Vagina (tissue), 2 donors: ENCODE measurements around the gene BRD3OS. TPM values are rescaled to one million over a fixed set of nuclear protein-coding genes. Genes with fewer than 3 reads are reported as not detected.

Experiments used
- DNase-seq, 2 donors: peaks; one replicate each; pipeline ENCODE4 v3.0.0-alpha.2; 2017; ENCODE audit errors: extremely low spot score in 2 of 2
- H3K27ac ChIP-seq: fragments of 200-600 bp; sonication (generic); one replicate; pipeline ENCODE4 v1.5.1; 2019
- H3K27me3 ChIP-seq: fragments of 200-600 bp; sonication (generic); one replicate; pipeline ENCODE4 v1.5.1; 2019
- H3K36me3 ChIP-seq, 2 donors: fragments of 200-600 bp; sonication (generic); one replicate each; pipeline ENCODE4 v1.5.1; 2017 to 2019
- H3K4me1 ChIP-seq: fragments of 200-600 bp; sonication (generic); one replicate; pipeline ENCODE4 v1.5.1; 2019
- H3K4me3 ChIP-seq, 2 donors: fragments of 200-600 bp; sonication (generic); 1 replicate in 1 of 2; 2 replicates in 1 of 2; pipeline ENCODE4 v1.5.1; 2016 to 2019
- H3K9me3 ChIP-seq: fragments of 200-600 bp; sonication (generic); one replicate; pipeline ENCODE4 v1.5.1; 2019
- CTCF ChIP-seq, 3 experiments: fragments of 450-650 bp in 2 of 3; fragments of 200-600 bp in 1 of 3; sonication (generic) in 1 of 3; IDR thresholded peaks; one replicate each; pipeline ENCODE4 v1.5.1; 2017 to 2019; ENCODE audit warnings: antibody characterized with exemption in 3 of 3, mild to moderate bottlenecking in 2 of 3, moderate library complexity in 2 of 3
- POLR2A ChIP-seq, 2 donors: fragments of 450-650 bp; IDR thresholded peaks; one replicate each; pipeline ENCODE4 v1.6.1; 2017; ENCODE audit warnings: antibody characterized with exemption in 2 of 2, mild to moderate bottlenecking in 2 of 2, moderate library complexity in 2 of 2
- POLR2AphosphoS5 ChIP-seq, 2 donors: sonication (generic); formaldehyde crosslinking; IDR thresholded peaks; one replicate each; pipeline ENCODE4 v1.9.0; 2017; ENCODE audit warnings: antibody characterized with exemption in 2 of 2, mild to moderate bottlenecking in 2 of 2, low read depth in 1 of 2; ENCODE audit not compliant: insufficient read depth in 1 of 2
- intact Hi-C: fragments of 100-400 bp; cut with DNase I; formaldehyde crosslinking; loops from one replicate; pipeline ENCODE4 v1.15.1; 2023
- total RNA-seq: library from RNA; depleted of rRNA; stranded (reverse); fragments of >200 nt; gene quantifications from one replicate; pipeline ENCODE4 v1.2.3, GENCODE V29; 2016

The BRD3OS gene
- total RNA-seq, 1 donor from 2014 or later = 13.0 TPM

GRCh38 chr9:134027561-134027960, 2.3 kb downstream of the BRD3OS start:
- Histone ChIP-seq H3K9me3 (no peaks in the 10 kb centered on the region), H3K27ac (no peak overlapping the region), H3K27me3 (no peaks in the 10 kb centered on the region), H3K36me3 (peaks cover 0 to 13% of the 10 kb centered on the region in 2 donors), H3K4me3 (no peak overlapping the region), H3K4me1 (peaks cover 16% of the 10 kb centered on the region)
- TF ChIP-seq POLR2A (IDR thresholded peaks at IDR 0.05) (no peak), CTCF (IDR thresholded peaks at IDR 0.05) (no peak)
- DNase-seq = no peak
- intact Hi-C loops = no loop called here

- peaks cover 0 to 18% of the 10 kb centered on the region in 2 donors for H3K36me3 ChIP-seq
- H3K9me3 ChIP-seq = no peaks in the 10 kb centered on the region
- no peak overlapping the region for H3K27ac ChIP-seq
- TF ChIP-seq POLR2AphosphoS5 (IDR thresholded peaks at IDR 0.05; ENCODE audit: insufficient read depth in 1 of 2, low read depth in 1 of 2) (no peak), POLR2A (IDR thresholded peaks at IDR 0.05) (no peak), CTCF (IDR thresholded peaks at IDR 0.05) (no peak)
- intact Hi-C loops = no loop called here
- H3K4me3 ChIP-seq = no peak overlapping the region
- no peaks in the 10 kb centered on the region for H3K27me3 ChIP-seq
- DNase-seq = no peak
- H3K4me1 ChIP-seq = peaks cover 16% of the 10 kb centered on the region
These were observed 2.8 kb downstream of the BRD3OS start for GRCh38 chr9:134028076-134028475.

GRCh38 chr9:134028575-134029247, 3.4 kb downstream of the BRD3OS start:
- H3K4me1 ChIP-seq = peaks cover 16% of the 10 kb centered on the region
- no peak overlapping the region for H3K4me3 ChIP-seq
- peaks cover 0 to 25% of the 10 kb centered on the region in 2 donors for H3K36me3 ChIP-seq
- no peaks in the 10 kb centered on the region for H3K27me3 ChIP-seq
- intact Hi-C loops = no loop called here
- TF ChIP-seq POLR2A (IDR thresholded peaks at IDR 0.05) (no peak), CTCF (IDR thresholded peaks at IDR 0.05) (no peak), POLR2AphosphoS5 (IDR thresholded peaks at IDR 0.05; ENCODE audit: insufficient read depth in 1 of 2, low read depth in 1 of 2) (no peak)
- no peaks in the 10 kb centered on the region for H3K9me3 ChIP-seq
- no peak for DNase-seq
- no peak overlapping the region for H3K27ac ChIP-seq

GRCh38 chr9:134029248-134030226, 4.3 kb downstream of the BRD3OS start:
- intact Hi-C loops = no loop called here

More at GRCh38 chr9:134029248-134030226, 4.3 kb downstream of the BRD3OS start:
- Histone ChIP-seq H3K9me3 (no peaks in the 10 kb centered on the region), H3K36me3 (peaks cover 0 to 33% of the 10 kb centered on the region in 2 donors), H3K27me3 (no peaks in the 10 kb centered on the region), H3K4me1 (peaks cover 16% of the 10 kb centered on the region), H3K27ac (no peak overlapping the region), H3K4me3 (no peak overlapping the region)
- TF ChIP-seq POLR2A (IDR thresholded peaks at IDR 0.05) (no peak), CTCF (IDR thresholded peaks at IDR 0.05) (no peak), POLR2AphosphoS5 (IDR thresholded peaks at IDR 0.05; ENCODE audit: insufficient read depth in 1 of 2, low read depth in 1 of 2) (no peak)
- no peak for DNase-seq
